DMS114 treated with DMSO at 0.1 percent for 48 hours (cell line): ENCODE results near the gene HS1BP3.

Experiments used
- DNase-seq: peaks from one replicate; lab custom pipeline; 2025; ENCODE audit not compliant: unreplicated experiment; lab: John Stamatoyannopoulos, UW

Gene HS1BP3

GRCh38 chr2:20664431-20665242, 13.7 kb upstream of the HS1BP3 start:
- no peak for DNase-seq

- DNase-seq, result no peak
Measured at GRCh38 chr2:20664071-20664390, 13.1 kb upstream of the HS1BP3 start.

GRCh38 chr2:20663196-20664070, 12.5 kb upstream of the HS1BP3 start:
- no peak for DNase-seq

- no peak for DNase-seq
Measured at GRCh38 chr2:20662308-20662937, 11.5 kb upstream of the HS1BP3 start.

- peak; percentile 60 for DNase-seq
Measured at GRCh38 chr2:20661421-20662307, 10.8 kb upstream of the HS1BP3 start.

- no peak for DNase-seq
Measured at GRCh38 chr2:20660506-20661420, 9.9 kb upstream of the HS1BP3 start.

- no peak for DNase-seq
Measured at GRCh38 chr2:20657522-20658235, 6.8 kb upstream of the HS1BP3 start.

GRCh38 chr2:20656561-20656960, 5.7 kb upstream of the HS1BP3 start:
- no peak for DNase-seq

- DNase-seq, result no peak
Measured at GRCh38 chr2:20654535-20654813, 3.6 kb upstream of the HS1BP3 start.

GRCh38 chr2:20653695-20654534, 3.0 kb upstream of the HS1BP3 start:
- DNase-seq, result no peak

GRCh38 chr2:20652673-20653575, 2.0 kb upstream of the HS1BP3 start:
- DNase-seq, result no peak

- no peak for DNase-seq
Measured at GRCh38 chr2:20652141-20652540, 1.2 kb upstream of the HS1BP3 start.

- no peak for DNase-seq
Measured at GRCh38 chr2:20651731-20652099, 817 bp upstream of the HS1BP3 start.

- DNase-seq, result peak; percentile 4
Measured at GRCh38 chr2:20650393-20650876, 463 bp downstream of the HS1BP3 start.

- DNase-seq, result no peak
Measured at GRCh38 chr2:20649976-20650375, 922 bp downstream of the HS1BP3 start.

GRCh38 chr2:20649576-20649975, 1.3 kb downstream of the HS1BP3 start:
- DNase-seq, result no peak

- DNase-seq, result no peak
Measured at GRCh38 chr2:20648831-20649230, 2.1 kb downstream of the HS1BP3 start.
